ENCODE data around the gene SLFN13.

The SLFN13 gene

GRCh38 chr17:35414247-35414646, 34.3 kb downstream of the SLFN13 start:
- TF ChIP-seq REST (IDR thresholded peaks at IDR 0.05; ENCODE audit: insufficient replicate concordance, low read depth) = no peak
- no peak for TF ChIP-seq GABPA (IDR thresholded peaks at IDR 0.05; ENCODE audit: low read depth)
- no peak for TF ChIP-seq SPI1 (IDR thresholded peaks at IDR 0.05; ENCODE audit: borderline replicate concordance, low read depth)
- TF ChIP-seq POLR2AphosphoS5 (IDR thresholded peaks at IDR 0.05; ENCODE audit: low read depth) = no peak
- no peak for TF ChIP-seq CTCF (IDR thresholded peaks at IDR 0.05; ENCODE audit: insufficient read depth, low read length)
- Histone ChIP-seq H3K4me3 (replicated peaks; ENCODE audit: insufficient read depth, low read length) (no peak overlapping the region), H3K27me3 (ENCODE audit: insufficient read depth, poor library complexity, severe bottlenecking) (no peaks in the 10 kb centered on the region)

GRCh38 chr17:35407531-35407930, 41.0 kb downstream of the SLFN13 start:
- no peak overlapping the region for H3K27ac ChIP-seq (replicated peaks)
- no peak overlapping the region for H3K4me3 ChIP-seq (replicated peaks; ENCODE audit: insufficient read depth, low read length)
- TF ChIP-seq SPI1 (IDR thresholded peaks at IDR 0.05; ENCODE audit: borderline replicate concordance, low read depth) = no peak
- no peak for TF ChIP-seq POLR2AphosphoS5 (IDR thresholded peaks at IDR 0.05; ENCODE audit: low read depth)
- TF ChIP-seq CTCF (IDR thresholded peaks at IDR 0.05; ENCODE audit: insufficient read depth, low read length) = no peak
- no peak for TF ChIP-seq GABPA (IDR thresholded peaks at IDR 0.05; ENCODE audit: low read depth)
- no peak for TF ChIP-seq REST (IDR thresholded peaks at IDR 0.05; ENCODE audit: insufficient replicate concordance, low read depth)
- no peak for DNase-seq (ENCODE audit: low read depth in 1 of 2, low spot score in 1 of 2)
- no peaks in the 10 kb centered on the region for H3K27me3 ChIP-seq (ENCODE audit: insufficient read depth, poor library complexity, severe bottlenecking)

More at GRCh38 chr17:35414247-35414646, 34.3 kb downstream of the SLFN13 start:
- H3K27ac ChIP-seq (replicated peaks) = no peak overlapping the region
- no peak for DNase-seq (ENCODE audit: low read depth in 1 of 2, low spot score in 1 of 2)

- DNase-seq (ENCODE audit: low read depth in 1 of 2, low spot score in 1 of 2) = no peak
- no peak overlapping the region for H3K4me3 ChIP-seq (replicated peaks; ENCODE audit: insufficient read depth, low read length)
- H3K27ac ChIP-seq (replicated peaks) = no peak overlapping the region
- no peak for TF ChIP-seq REST (IDR thresholded peaks at IDR 0.05; ENCODE audit: insufficient replicate concordance, low read depth)
- no peak for TF ChIP-seq CTCF (IDR thresholded peaks at IDR 0.05; ENCODE audit: insufficient read depth, low read length)
- TF ChIP-seq GABPA (IDR thresholded peaks at IDR 0.05; ENCODE audit: low read depth) = no peak
- no peak for TF ChIP-seq SPI1 (IDR thresholded peaks at IDR 0.05; ENCODE audit: borderline replicate concordance, low read depth)
- TF ChIP-seq POLR2AphosphoS5 (IDR thresholded peaks at IDR 0.05; ENCODE audit: low read depth) = no peak
- H3K27me3 ChIP-seq (ENCODE audit: insufficient read depth, poor library complexity, severe bottlenecking) = no peaks in the 10 kb centered on the region
Observed at GRCh38 chr17:35406568-35406967, 42.0 kb downstream of the SLFN13 start.
